H1 (cell line): Measurements from ENCODE around the gene QRICH1. TPM values are rescaled to one million over a fixed set of nuclear protein-coding genes. Genes with fewer than 3 reads are reported as not detected.

Experiments used
- CTCF ChIA-PET: fragments of 300-600 bp; sonication (Branson Sonifier 250); formaldehyde crosslinking; loops from one replicate; lab custom pipeline; 2021; ENCODE audit not compliant: partially characterized antibody; lab: Charles Lee
- POLR2A ChIA-PET: fragments of 300-600 bp; sonication (Branson Sonifier 250); formaldehyde crosslinking; loops from one replicate; lab custom pipeline; 2021; ENCODE audit warnings: inconsistent platforms; ENCODE audit not compliant: partially characterized antibody; lab: Charles Lee
- DNase-seq, 2 experiments: peaks; one replicate each; pipeline versions ENCODE4 v3.0.0 to v3.0.0-alpha.2; 2010 to 2022; ENCODE audit warnings: low spot score in 2 of 2, low read depth in 1 of 2, mixed read lengths in 1 of 2
- FAIRE-seq: peaks from 2 replicates; lab custom pipeline; 2011; peaks lifted over from hg19 to GRCh38; lab: Jason Lieb, UNC
- H2AFZ ChIP-seq: 2 replicates; pipeline ENCODE4 v1.8.1; 2012; ENCODE audit warnings: low read length, inconsistent platforms
- H2AK5ac ChIP-seq: 2 replicates; pipeline ENCODE4 v1.6.1; 2013; ENCODE audit warnings: low read depth, low read length
- H2BK120ac ChIP-seq: replicated peaks from 2 replicates; pipeline ENCODE3; 2013; ENCODE audit warnings: low read depth, low read length, inconsistent platforms
- H2BK12ac ChIP-seq: 2 replicates; pipeline ENCODE4 v1.6.1; 2013; ENCODE audit warnings: low read depth, low read length
- H2BK15ac ChIP-seq: 2 replicates; pipeline ENCODE4 v1.6.1; 2013; ENCODE audit warnings: low read length
- H2BK20ac ChIP-seq: 2 replicates; pipeline ENCODE4 v1.6.1; 2013; ENCODE audit warnings: low read length
- H2BK5ac ChIP-seq: 2 replicates; pipeline ENCODE4 v1.6.1; 2013; ENCODE audit warnings: low read depth, low read length
- H3K14ac ChIP-seq: 2 replicates; pipeline ENCODE4 v1.6.1; 2013; ENCODE audit warnings: inconsistent platforms; ENCODE audit not compliant: insufficient read length
- H3K18ac ChIP-seq: 2 replicates; pipeline ENCODE4 v1.6.1; 2013; ENCODE audit warnings: low read length; ENCODE audit errors: extremely low read depth
- H3K23ac ChIP-seq: 2 replicates; pipeline ENCODE4 v1.6.1; 2013; ENCODE audit warnings: inconsistent platforms; ENCODE audit not compliant: insufficient read length
- H3K23me2 ChIP-seq: 2 replicates; pipeline ENCODE4 v1.6.1; 2013; ENCODE audit warnings: low read depth, low read length
- H3K27ac ChIP-seq: 2 replicates; pipeline ENCODE4 v1.6.1; 2011; ENCODE audit warnings: low read depth, low read length, inconsistent platforms
- H3K27me3 ChIP-seq, 4 experiments: replicated peaks in 1 of 4; 1 replicate in 1 of 4; 2 replicates in 3 of 4; pipeline versions ENCODE4 v1.6.1 to v1.8.1; 2011 to 2013; ENCODE audit warnings: low read length in 3 of 4, mild to moderate bottlenecking in 3 of 4, inconsistent platforms in 2 of 4, mixed read lengths in 2 of 4, moderate library complexity in 1 of 4; ENCODE audit not compliant: control insufficient read depth in 3 of 4, insufficient read depth in 3 of 4; ENCODE audit errors: extremely low read depth in 1 of 4
- H3K36me3 ChIP-seq, 4 experiments: 2 replicates each; pipeline versions ENCODE4 v1.6.1 to v1.8.1; 2011 to 2013; ENCODE audit warnings: mild to moderate bottlenecking in 4 of 4, low read length in 3 of 4, moderate library complexity in 2 of 4, control low read depth in 1 of 4, inconsistent platforms in 1 of 4; ENCODE audit not compliant: insufficient read depth in 4 of 4, control insufficient read depth in 2 of 4
- H3K4ac ChIP-seq: replicated peaks from 2 replicates; pipeline ENCODE3; 2013; ENCODE audit warnings: low read length, low read depth, mixed read lengths, inconsistent platforms; ENCODE audit not compliant: insufficient read length
- H3K4me1 ChIP-seq, 4 experiments: replicated peaks in 1 of 4; 1 replicate in 1 of 4; 2 replicates in 3 of 4; pipeline versions ENCODE4 v1.6.1 to v1.8.1; 2011 to 2013; ENCODE audit warnings: low read length in 3 of 4, inconsistent platforms in 2 of 4, mixed read lengths in 1 of 4; ENCODE audit not compliant: insufficient read depth in 4 of 4, control insufficient read depth in 3 of 4
- H3K4me2 ChIP-seq, 2 experiments: 2 replicates each; pipeline versions ENCODE4 v1.6.1 to v1.8.1; 2011 to 2013; ENCODE audit warnings: low read depth in 2 of 2, low read length in 2 of 2, control low read depth in 1 of 2, inconsistent platforms in 1 of 2, mild to moderate bottlenecking in 1 of 2; ENCODE audit not compliant: insufficient read depth in 1 of 2
- H3K4me3 ChIP-seq, 4 experiments: fragments of 200-600, 300-600 bp in 1 of 4; sonication (generic), shearing (Covaris generic), sonication (Bioruptor Twin) in 1 of 4; 2 replicates each; pipeline versions ENCODE4 v1.5.1 to v1.8.1; 2011 to 2016; ENCODE audit warnings: low read length in 4 of 4, low read depth in 3 of 4, control low read depth in 2 of 4, inconsistent platforms in 2 of 4, mild to moderate bottlenecking in 2 of 4, mixed read lengths in 1 of 4, moderate library complexity in 1 of 4; ENCODE audit not compliant: insufficient read depth in 2 of 4; ENCODE audit errors: extremely low read depth in 1 of 4
- H3K56ac ChIP-seq: replicated peaks from 2 replicates; pipeline ENCODE3; 2013; ENCODE audit warnings: low read depth, mild to moderate bottlenecking, mixed read lengths, low read length, inconsistent platforms; ENCODE audit not compliant: insufficient read length
- H3K79me1 ChIP-seq: 2 replicates; pipeline ENCODE4 v1.6.1; 2013; ENCODE audit warnings: low read depth, low read length, control low read depth
- H3K79me2 ChIP-seq, 2 experiments: 2 replicates each; pipeline versions ENCODE4 v1.6.1 to v1.8.1; 2012 to 2013; ENCODE audit warnings: low read length in 2 of 2, mild to moderate bottlenecking in 2 of 2, inconsistent platforms in 1 of 2; ENCODE audit not compliant: insufficient read depth in 2 of 2, control insufficient read depth in 1 of 2
- H3K9ac ChIP-seq, 4 experiments: replicated peaks in 1 of 4; 1 replicate in 1 of 4; 2 replicates in 3 of 4; pipeline versions ENCODE4 v1.6.1 to v1.8.1; 2011 to 2013; ENCODE audit warnings: low read depth in 3 of 4, low read length in 3 of 4, control low read depth in 2 of 4, mild to moderate bottlenecking in 2 of 4, moderate library complexity in 2 of 4, inconsistent platforms in 1 of 4; ENCODE audit errors: extremely low read depth in 1 of 4
- H3K9me3 ChIP-seq, 2 experiments: 2 replicates each; pipeline versions ENCODE4 v1.6.1 to v1.8.1; 2012 to 2013; ENCODE audit warnings: mild to moderate bottlenecking in 2 of 2, moderate library complexity in 2 of 2, control low read depth in 1 of 2, inconsistent platforms in 1 of 2, low read depth in 1 of 2, low read length in 1 of 2, mixed read lengths in 1 of 2; ENCODE audit not compliant: insufficient read depth in 2 of 2
- H4K20me1 ChIP-seq, 2 experiments: replicated peaks in 1 of 2; 2 replicates each; pipeline versions ENCODE3 to v1.8.1; 2011 to 2013; ENCODE audit warnings: inconsistent platforms in 2 of 2, low read length in 2 of 2, mild to moderate bottlenecking in 1 of 2; ENCODE audit not compliant: insufficient read depth in 2 of 2, control insufficient read depth in 1 of 2
- H4K5ac ChIP-seq: 2 replicates; pipeline ENCODE4 v1.6.1; 2013; ENCODE audit warnings: low read length, low read depth, mixed read lengths, inconsistent platforms; ENCODE audit not compliant: insufficient read length
- H4K8ac ChIP-seq: 2 replicates; pipeline ENCODE4 v1.8.0; 2013; ENCODE audit warnings: mild to moderate bottlenecking, moderate library complexity, low read length, inconsistent platforms; ENCODE audit not compliant: insufficient read depth; ENCODE audit errors: extremely low read depth
- H4K91ac ChIP-seq: replicated peaks from 2 replicates; pipeline ENCODE3; 2013; ENCODE audit warnings: low read length, mixed read lengths, inconsistent platforms; ENCODE audit not compliant: insufficient read length
- GABPA ChIP-seq: IDR thresholded peaks from 2 replicates; pipeline ENCODE4 v1.6.1; 2011; ENCODE audit warnings: mild to moderate bottlenecking, low read length, moderate library complexity, borderline replicate concordance; ENCODE audit not compliant: insufficient read depth
- WGBS, 2 experiments: shearing (Covaris generic) in 1 of 2; methylation state at CpG; one replicate each; pipeline versions ENCODE4 v1.1.6 to v1.1.7; 2013 to 2015; ENCODE audit warnings: low lambda C conversion rate in 2 of 2, mixed read lengths in 2 of 2, inconsistent platforms in 1 of 2, low coverage in 1 of 2, missing lambda C conversion rate in 1 of 2; ENCODE audit not compliant: insufficient replicate concordance in 2 of 2, insufficient coverage in 1 of 2, insufficient read length in 1 of 2; ENCODE audit errors: extremely low coverage in 1 of 2, missing lambda C conversion rate in 1 of 2; 5-methylcytosine and 5-hydroxymethylcytosine counted together
- polyA plus RNA-seq, 7 experiments: library from polyadenylated mRNA; depleted of rRNA in 3 of 7; stranded (reverse) in 5 of 7; unstranded in 2 of 7; fragments of >200 nt in 5 of 7; fragments of 200-250 nt in 2 of 7; gene quantifications; 1 replicate in 5 of 7; 2 replicates in 1 of 7; 4 replicates in 1 of 7; pipeline versions ENCODE4 v1.2.1 to v1.2.3, GENCODE V29; 2011 to 2013; ENCODE audit warnings: missing spikeins in 2 of 7, mixed read lengths in 2 of 7
- total RNA-seq: library from RNA; stranded (reverse); fragmentation: NEBNext Ultra II Directional; extraction: Animal tissue kit (Norgen Biotek cat#: 25700); gene quantifications from 2 replicates; pipeline ENCODE4 v1.2.1, GENCODE V29; 2021

The QRICH1 gene
- total and polyA plus RNA-seq, 2 of the 8 experiments (the other 6 are each of a cell fraction or from before 2014, with no cell fraction given), result 128 to 142 TPM

- Histone ChIP-seq H3K36me3 (peaks cover 7 to 32% (median 21%) of the 10 kb centered on the region in 4 experiments), H3K79me1 (peaks cover 9% of the 10 kb centered on the region), H3K56ac (no peak overlapping the region), H2BK12ac (no peak overlapping the region), H2BK5ac (no peak overlapping the region), H3K4me1 (peaks cover 0 to 11% (median 6%) of the 10 kb centered on the region in 4 experiments; a peak in 5 of 7 replicates), H3K23ac (no peak overlapping the region), H4K5ac (no peak overlapping the region), H4K20me1 (peaks cover 0 to 3% of the 10 kb centered on the region in 2 experiments), H2BK20ac (no peak overlapping the region), H4K91ac (no peak overlapping the region), H3K27me3 (no peaks in the 10 kb centered on the region), H2AK5ac (no peak overlapping the region), H3K4ac (no peak overlapping the region), H3K4me3 (no peak overlapping the region), H3K18ac (no peak overlapping the region), H2BK120ac (no peak overlapping the region), H3K27ac (no peak overlapping the region), H4K8ac (no peak overlapping the region), H2AFZ (no peak overlapping the region), H3K14ac (no peak overlapping the region), H3K9me3 (no peaks in the 10 kb centered on the region), H3K79me2 (peaks cover 0 to 10% of the 10 kb centered on the region in 2 experiments; a peak in 2 of 4 replicates), H3K9ac (no peak overlapping the region), H3K23me2 (peaks cover 5% of the 10 kb centered on the region), H3K4me2 (no peak overlapping the region), H2BK15ac (no peak overlapping the region)
- 89% methylated on average over 7 of the region's 7 CpGs; no CpG with 5 or more reads in 1 of the 2 experiments for WGBS, 2 experiments
- no peak for TF ChIP-seq GABPA
- FAIRE-seq (no peak), DNase-seq (no peak)
- POLR2A ChIA-PET, result interaction anchor here (1.1 to 25.5 kb wide), 4 partner anchors 7 to 23 kb away, joined by 4 to 508 read pairs (median 14); partner anchors contain the start of genes LAMB2, QARS1 and QRICH1
- CTCF ChIA-PET, result interaction anchor here (4.4 kb wide), 1 partner anchor 10 kb away, joined by 20 read pairs; the partner anchor contains the start of gene LAMB2
Measured at GRCh38 chr3:49122451-49122850, 28.6 kb upstream of the QRICH1 start.
